Measurements from ENCODE around the gene MKLN1. TPM values are rescaled to one million over a fixed set of nuclear protein-coding genes. Genes with fewer than 3 reads are reported as not detected.

MKLN1 gene
- total RNA-seq, 1 experiment from 2014 or later: 90.2 TPM

DNA sequence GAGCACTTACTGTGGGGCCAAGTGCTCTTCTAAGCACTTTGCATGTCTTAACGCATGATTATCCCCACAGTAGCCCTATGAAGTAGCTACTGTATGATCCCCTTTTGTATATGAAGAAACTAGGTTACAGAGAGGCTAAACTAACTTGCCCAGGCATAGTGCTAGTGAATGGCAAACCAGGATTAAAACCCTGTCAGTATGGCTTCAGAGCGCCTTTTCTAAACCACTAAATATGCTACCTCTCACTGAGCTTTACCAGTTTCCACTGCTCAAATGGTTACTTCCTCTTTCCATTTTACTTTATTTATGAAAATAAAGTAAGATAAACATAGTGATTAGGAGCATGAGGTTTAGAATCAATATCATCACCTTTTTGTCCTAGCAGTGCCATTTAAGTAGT, 155.1 kb downstream of the MKLN1 start:
- H3K9me3 ChIP-seq (ENCODE audit: low read depth, low read length, poor library complexity, severe bottlenecking): no peaks in the 10 kb centered on the region
- ChIA-PET POLR2A (ENCODE audit: low non-redundant PET) (interaction anchor here (0.6 kb wide), 1 partner anchor 42 kb away, joined by 8 read pairs; no protein-coding TSS in a partner anchor), CTCF (no interaction called here)
- H3K27me3 ChIP-seq (replicated peaks; ENCODE audit: insufficient read depth, low read depth, low read length, poor library complexity): no peaks in the 10 kb centered on the region
- H3K36me3 ChIP-seq (ENCODE audit: insufficient read depth, low read length, poor library complexity, severe bottlenecking): no peaks in the 10 kb centered on the region
- H3K4me3 ChIP-seq (ENCODE audit: low read depth, low read length, poor library complexity, severe bottlenecking): no peak overlapping the region
- no TSS peak for BruUV-seq (replicated peaks)
- peaks cover 15% of the 10 kb centered on the region for H3K4me1 ChIP-seq (ENCODE audit: insufficient read depth, low read length, poor library complexity, severe bottlenecking)
- TF ChIP-seq, protein P1, sequence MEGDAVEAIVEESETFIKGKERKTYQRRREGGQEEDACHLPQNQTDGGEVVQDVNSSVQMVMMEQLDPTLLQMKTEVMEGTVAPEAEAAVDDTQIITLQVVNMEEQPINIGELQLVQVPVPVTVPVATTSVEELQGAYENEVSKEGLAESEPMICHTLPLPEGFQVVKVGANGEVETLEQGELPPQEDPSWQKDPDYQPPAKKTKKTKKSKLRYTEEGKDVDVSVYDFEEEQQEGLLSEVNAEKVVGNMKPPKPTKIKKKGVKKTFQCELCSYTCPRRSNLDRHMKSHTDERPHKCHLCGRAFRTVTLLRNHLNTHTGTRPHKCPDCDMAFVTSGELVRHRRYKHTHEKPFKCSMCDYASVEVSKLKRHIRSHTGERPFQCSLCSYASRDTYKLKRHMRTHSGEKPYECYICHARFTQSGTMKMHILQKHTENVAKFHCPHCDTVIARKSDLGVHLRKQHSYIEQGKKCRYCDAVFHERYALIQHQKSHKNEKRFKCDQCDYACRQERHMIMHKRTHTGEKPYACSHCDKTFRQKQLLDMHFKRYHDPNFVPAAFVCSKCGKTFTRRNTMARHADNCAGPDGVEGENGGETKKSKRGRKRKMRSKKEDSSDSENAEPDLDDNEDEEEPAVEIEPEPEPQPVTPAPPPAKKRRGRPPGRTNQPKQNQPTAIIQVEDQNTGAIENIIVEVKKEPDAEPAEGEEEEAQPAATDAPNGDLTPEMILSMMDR (conservative IDR thresholded peaks at IDR 0.05; ENCODE audit: low read depth, low read length): no peak
- no peak for TF ChIP-seq EZH2 (IDR thresholded peaks at IDR 0.05; ENCODE audit: borderline replicate concordance, low read depth, low read length, poor library complexity, severe bottlenecking)
- no peak overlapping the region for H3K27ac ChIP-seq (ENCODE audit: low read depth, low read length, poor library complexity, severe bottlenecking)
- intact Hi-C loops (cut with micrococcal nuclease; ENCODE audit: unreplicated experiment): no loop called here
- no peak for DNase-seq (ENCODE audit: low spot score)

DNA sequence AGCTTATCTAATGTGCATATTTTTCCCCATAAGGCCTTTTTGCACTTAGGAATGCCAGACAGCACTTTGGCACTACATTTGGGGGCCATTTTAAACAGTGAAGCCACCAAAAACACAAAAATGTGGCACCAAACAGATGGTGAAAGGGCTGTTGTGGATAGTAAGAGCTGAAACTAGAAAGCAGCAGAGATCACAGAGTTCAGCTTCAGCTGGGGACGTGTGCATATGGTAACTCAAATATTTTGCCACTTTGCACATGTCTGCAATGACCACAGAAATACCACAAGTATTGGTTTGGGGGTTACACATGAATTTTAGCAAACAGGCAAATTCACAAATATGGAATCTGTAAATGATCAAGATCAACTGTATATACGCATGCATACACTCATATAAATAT, 155.9 kb downstream of the MKLN1 start:
- no peaks in the 10 kb centered on the region for H3K9me3 ChIP-seq (ENCODE audit: low read depth, low read length, poor library complexity, severe bottlenecking)
- TF ChIP-seq, protein P1 (conservative IDR thresholded peaks at IDR 0.05; ENCODE audit: low read depth, low read length): no peak
- TF ChIP-seq EZH2 (IDR thresholded peaks at IDR 0.05; ENCODE audit: borderline replicate concordance, low read depth, low read length, poor library complexity, severe bottlenecking): no peak
- H3K36me3 ChIP-seq (ENCODE audit: insufficient read depth, low read length, poor library complexity, severe bottlenecking): no peaks in the 10 kb centered on the region
- ChIA-PET POLR2A (ENCODE audit: low non-redundant PET) (interaction anchor here (0.6 kb wide), 1 partner anchor 41 kb away, joined by 8 read pairs; no protein-coding TSS in a partner anchor), CTCF (no interaction called here)
- H3K4me3 ChIP-seq (ENCODE audit: low read depth, low read length, poor library complexity, severe bottlenecking): no peak overlapping the region
- H3K27ac ChIP-seq (ENCODE audit: low read depth, low read length, poor library complexity, severe bottlenecking): no peak overlapping the region
- H3K27me3 ChIP-seq (replicated peaks; ENCODE audit: insufficient read depth, low read depth, low read length, poor library complexity): no peaks in the 10 kb centered on the region
- peaks cover 15% of the 10 kb centered on the region for H3K4me1 ChIP-seq (ENCODE audit: insufficient read depth, low read length, poor library complexity, severe bottlenecking)
- no TSS peak for BruUV-seq (replicated peaks)
- no peak for DNase-seq (ENCODE audit: low spot score)
- intact Hi-C loops (cut with micrococcal nuclease; ENCODE audit: unreplicated experiment): no loop called here

DNA sequence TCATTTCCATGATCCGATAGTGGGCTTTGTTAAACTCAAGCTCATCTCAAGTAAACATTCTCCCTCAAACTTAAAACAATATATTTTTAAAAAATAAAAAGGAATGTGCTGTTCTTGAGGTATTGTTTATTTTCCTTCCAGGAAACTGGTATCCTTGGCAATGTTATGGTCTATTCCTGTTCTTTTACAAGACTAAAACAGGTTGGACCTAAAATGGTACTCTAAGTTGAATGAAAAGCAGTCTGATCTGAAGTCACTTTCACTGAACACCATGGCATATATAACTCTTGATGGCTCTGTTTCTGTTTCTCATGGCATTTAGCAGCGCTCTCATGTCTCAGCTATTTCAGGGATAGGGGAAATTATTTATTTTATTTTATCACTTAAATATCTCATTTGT, 158.7 kb downstream of the MKLN1 start:
- Histone ChIP-seq H3K4me3 (ENCODE audit: low read depth, low read length, poor library complexity, severe bottlenecking) (no peak overlapping the region), H3K4me1 (ENCODE audit: insufficient read depth, low read length, poor library complexity, severe bottlenecking) (peaks cover under 1% of the 10 kb centered on the region), H3K36me3 (ENCODE audit: insufficient read depth, low read length, poor library complexity, severe bottlenecking) (no peaks in the 10 kb centered on the region), H3K27me3 (replicated peaks; ENCODE audit: insufficient read depth, low read depth, low read length, poor library complexity) (no peaks in the 10 kb centered on the region), H3K9me3 (ENCODE audit: low read depth, low read length, poor library complexity, severe bottlenecking) (no peaks in the 10 kb centered on the region), H3K27ac (ENCODE audit: low read depth, low read length, poor library complexity, severe bottlenecking) (no peak overlapping the region)
- ChIA-PET POLR2A (ENCODE audit: low non-redundant PET) (no interaction called here), CTCF (no interaction called here)
- TF ChIP-seq, protein P1 (conservative IDR thresholded peaks at IDR 0.05; ENCODE audit: low read depth, low read length): no peak
- no peak for TF ChIP-seq EZH2 (IDR thresholded peaks at IDR 0.05; ENCODE audit: borderline replicate concordance, low read depth, low read length, poor library complexity, severe bottlenecking)
- no peak for DNase-seq (ENCODE audit: low spot score)
- no TSS peak for BruUV-seq (replicated peaks)
- intact Hi-C loops (cut with micrococcal nuclease; ENCODE audit: unreplicated experiment): no loop called here
